ENCODE data around the gene SMOC1. TPM values are rescaled to one million over a fixed set of nuclear protein-coding genes. Genes with fewer than 3 reads are reported as not detected.

SMOC1 gene
- total and polyA plus RNA-seq, 9 of the 15 experiments (the other 6 are each of a cell fraction or from before 2014, with no cell fraction given) = 0.04 TPM; not detected in 8

DNA sequence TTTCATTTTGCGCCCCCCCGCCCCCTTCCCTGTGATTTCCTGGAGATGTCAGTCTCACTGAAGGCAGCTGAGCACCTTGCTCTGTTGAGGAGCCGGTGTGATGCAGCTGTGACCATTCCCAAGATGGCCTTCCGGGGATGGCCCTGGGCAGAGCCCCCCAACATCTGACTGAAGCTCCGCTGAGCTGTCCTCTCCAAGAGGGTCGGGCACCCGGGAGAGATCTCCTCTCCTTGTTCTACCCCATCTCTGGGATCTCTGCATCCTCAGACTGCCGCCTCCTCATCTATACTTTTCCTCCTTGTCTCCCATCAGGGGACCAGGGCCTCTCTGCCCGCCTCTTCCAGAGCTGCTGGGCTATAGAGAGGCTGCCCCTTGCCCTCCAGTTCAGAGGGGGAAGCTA, 965 bp upstream of the SMOC1 start:
- Histone ChIP-seq H2AFZ (ENCODE audit: low read depth, low read length) (no peak overlapping the region), H4K20me1 (replicated peaks; ENCODE audit: control insufficient read depth, insufficient read depth, low read length) (no peaks in the 10 kb centered on the region), H3K79me2 (ENCODE audit: control insufficient read depth, insufficient read depth, low read length) (no peaks in the 10 kb centered on the region), H3K27ac (ENCODE audit: extremely low read depth, low read depth, low read length) (no peak overlapping the region), H3K27me3 (ENCODE audit: control insufficient read depth in 2 of 2, insufficient read depth in 2 of 2, low read length in 2 of 2) (peaks cover 0 to 26% of the 10 kb centered on the region in 2 experiments; a peak in 2 of 5 replicates), H3K9ac (ENCODE audit: insufficient read depth in 1 of 2, low read depth in 2 of 2, low read length in 2 of 2) (no peak overlapping the region), H3K4me1 (replicated peaks in 1 of 2; ENCODE audit: control insufficient read depth in 2 of 2, insufficient read depth in 2 of 2, low read length in 2 of 2) (peaks cover 0 to 5% of the 10 kb centered on the region in 2 experiments; a peak in 1 of 5 replicates), H3K9me3 (replicated peaks; ENCODE audit: control insufficient read depth, insufficient read depth, low read depth, low read length) (no peaks in the 10 kb centered on the region), H3K36me3 (ENCODE audit: control insufficient read depth, insufficient read depth, low read length) (no peaks in the 10 kb centered on the region), H3K9me1 (ENCODE audit: control insufficient read depth, insufficient read depth, low read length) (no peaks in the 10 kb centered on the region), H3K4me2 (ENCODE audit: insufficient read depth, low read length) (no peak overlapping the region), H3K4me3 (no peak overlapping the region)
- no peak for FAIRE-seq
- intact Hi-C loops (cut with micrococcal nuclease) (no loop called here), in situ Hi-C loops (cut with MboI) (no loop called here)
- TF ChIP-seq RHOXF2B (CRISPR knock-in tag; conservative IDR thresholded peaks at IDR 0.05) = no peak
- TF ChIP-seq ZNF764 (CRISPR knock-in tag; IDR thresholded peaks at IDR 0.05; ENCODE audit: low read depth) = no peak
- TF ChIP-seq RCOR1 (IDR thresholded peaks at IDR 0.05; ENCODE audit: borderline replicate concordance in 1 of 2, low read depth in 2 of 2, low read length in 2 of 2) = no peak
- no peak for TF ChIP-seq SIX5 (IDR thresholded peaks at IDR 0.05; ENCODE audit: borderline replicate concordance in 1 of 2, insufficient read depth in 1 of 2, low read depth in 1 of 2, low read length in 2 of 2)
- no peak for TF ChIP-seq RAD21 (CRISPR knock-in tag; conservative IDR thresholded peaks at IDR 0.05 in 1 of 2, IDR thresholded peaks at IDR 0.05 in 1 of 2)
- TF ChIP-seq, protein P1, sequence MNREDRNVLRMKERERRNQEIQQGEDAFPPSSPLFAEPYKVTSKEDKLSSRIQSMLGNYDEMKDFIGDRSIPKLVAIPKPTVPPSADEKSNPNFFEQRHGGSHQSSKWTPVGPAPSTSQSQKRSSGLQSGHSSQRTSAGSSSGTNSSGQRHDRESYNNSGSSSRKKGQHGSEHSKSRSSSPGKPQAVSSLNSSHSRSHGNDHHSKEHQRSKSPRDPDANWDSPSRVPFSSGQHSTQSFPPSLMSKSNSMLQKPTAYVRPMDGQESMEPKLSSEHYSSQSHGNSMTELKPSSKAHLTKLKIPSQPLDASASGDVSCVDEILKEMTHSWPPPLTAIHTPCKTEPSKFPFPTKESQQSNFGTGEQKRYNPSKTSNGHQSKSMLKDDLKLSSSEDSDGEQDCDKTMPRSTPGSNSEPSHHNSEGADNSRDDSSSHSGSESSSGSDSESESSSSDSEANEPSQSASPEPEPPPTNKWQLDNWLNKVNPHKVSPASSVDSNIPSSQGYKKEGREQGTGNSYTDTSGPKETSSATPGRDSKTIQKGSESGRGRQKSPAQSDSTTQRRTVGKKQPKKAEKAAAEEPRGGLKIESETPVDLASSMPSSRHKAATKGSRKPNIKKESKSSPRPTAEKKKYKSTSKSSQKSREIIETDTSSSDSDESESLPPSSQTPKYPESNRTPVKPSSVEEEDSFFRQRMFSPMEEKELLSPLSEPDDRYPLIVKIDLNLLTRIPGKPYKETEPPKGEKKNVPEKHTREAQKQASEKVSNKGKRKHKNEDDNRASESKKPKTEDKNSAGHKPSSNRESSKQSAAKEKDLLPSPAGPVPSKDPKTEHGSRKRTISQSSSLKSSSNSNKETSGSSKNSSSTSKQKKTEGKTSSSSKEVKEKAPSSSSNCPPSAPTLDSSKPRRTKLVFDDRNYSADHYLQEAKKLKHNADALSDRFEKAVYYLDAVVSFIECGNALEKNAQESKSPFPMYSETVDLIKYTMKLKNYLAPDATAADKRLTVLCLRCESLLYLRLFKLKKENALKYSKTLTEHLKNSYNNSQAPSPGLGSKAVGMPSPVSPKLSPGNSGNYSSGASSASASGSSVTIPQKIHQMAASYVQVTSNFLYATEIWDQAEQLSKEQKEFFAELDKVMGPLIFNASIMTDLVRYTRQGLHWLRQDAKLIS (CRISPR knock-in tag; IDR thresholded peaks at IDR 0.05) = no peak
- no peak for TF ChIP-seq ARHGAP35 (IDR thresholded peaks at IDR 0.05; ENCODE audit: partially characterized antibody)
- TF ChIP-seq EGR1 (conservative IDR thresholded peaks at IDR 0.05) = no peak
- TF ChIP-seq, protein P2, sequence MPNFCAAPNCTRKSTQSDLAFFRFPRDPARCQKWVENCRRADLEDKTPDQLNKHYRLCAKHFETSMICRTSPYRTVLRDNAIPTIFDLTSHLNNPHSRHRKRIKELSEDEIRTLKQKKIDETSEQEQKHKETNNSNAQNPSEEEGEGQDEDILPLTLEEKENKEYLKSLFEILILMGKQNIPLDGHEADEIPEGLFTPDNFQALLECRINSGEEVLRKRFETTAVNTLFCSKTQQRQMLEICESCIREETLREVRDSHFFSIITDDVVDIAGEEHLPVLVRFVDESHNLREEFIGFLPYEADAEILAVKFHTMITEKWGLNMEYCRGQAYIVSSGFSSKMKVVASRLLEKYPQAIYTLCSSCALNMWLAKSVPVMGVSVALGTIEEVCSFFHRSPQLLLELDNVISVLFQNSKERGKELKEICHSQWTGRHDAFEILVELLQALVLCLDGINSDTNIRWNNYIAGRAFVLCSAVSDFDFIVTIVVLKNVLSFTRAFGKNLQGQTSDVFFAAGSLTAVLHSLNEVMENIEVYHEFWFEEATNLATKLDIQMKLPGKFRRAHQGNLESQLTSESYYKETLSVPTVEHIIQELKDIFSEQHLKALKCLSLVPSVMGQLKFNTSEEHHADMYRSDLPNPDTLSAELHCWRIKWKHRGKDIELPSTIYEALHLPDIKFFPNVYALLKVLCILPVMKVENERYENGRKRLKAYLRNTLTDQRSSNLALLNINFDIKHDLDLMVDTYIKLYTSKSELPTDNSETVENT (CRISPR knock-in tag; IDR thresholded peaks at IDR 0.05) = no peak
- no peak for DNase-seq (ENCODE audit: extremely low read depth in 1 of 4, low spot score in 3 of 4)
- 0% methylated on average over 7 of the region's 9 CpGs for WGBS (ENCODE audit: insufficient coverage, low coverage, missing lambda C conversion rate)
- no TSS peak for BruUV-seq (replicated peaks)
- POLR2A ChIA-PET = no interaction called here
- CTCF ChIA-PET (ENCODE audit: low intra/inter-chr PET ratio) = no interaction called here
- ATAC-seq = no peak
